Neural crest cell (in vitro differentiated cells): ENCODE measurements around the gene RTP5. TPM values are rescaled to one million over a fixed set of nuclear protein-coding genes. Genes with fewer than 3 reads are reported as not detected.

Source experiments
- DNase-seq: peaks from one replicate; pipeline ENCODE4 v3.0.0; 2021; ENCODE audit warnings: low read depth, mixed read lengths, low spot score
- H3K27ac Mint-ChIP-seq: one replicate; pipeline ENCODE4 v1.8.0; 2021; ENCODE audit warnings: mild to moderate bottlenecking, mixed read lengths; ENCODE audit not compliant: unreplicated experiment
- H3K27me3 Mint-ChIP-seq: 2 replicates; pipeline ENCODE4 v1.8.0; 2021; ENCODE audit warnings: low read depth, mild to moderate bottlenecking, mixed read lengths
- H3K36me3 Mint-ChIP-seq: 2 replicates; pipeline ENCODE4 v1.8.0; 2021; ENCODE audit warnings: low read depth, mild to moderate bottlenecking, mixed read lengths
- H3K4me1 Mint-ChIP-seq: 2 replicates; pipeline ENCODE4 v1.8.0; 2021; ENCODE audit warnings: mixed read lengths
- H3K4me3 Mint-ChIP-seq: one replicate; pipeline ENCODE4 v1.8.0; 2021; ENCODE audit warnings: mild to moderate bottlenecking, mixed read lengths
- H3K9me3 Mint-ChIP-seq: 2 replicates; pipeline ENCODE4 v1.8.0; 2021; ENCODE audit warnings: mixed read lengths
- total RNA-seq: library from RNA; stranded (reverse); gene quantifications from 2 replicates; pipeline ENCODE4 v1.2.1, GENCODE V29; 2021
- TF ChIP-seq, protein P1 (sequence below): fragments of 200-600 bp; sonication (generic); conservative IDR thresholded peaks from 2 replicates; pipeline ENCODE4 v1.5.0; 2021; ENCODE audit warnings: antibody characterized with exemption, mild to moderate bottlenecking

The RTP5 gene
- total RNA-seq, 1 donor from 2014 or later = not detected

DNA sequence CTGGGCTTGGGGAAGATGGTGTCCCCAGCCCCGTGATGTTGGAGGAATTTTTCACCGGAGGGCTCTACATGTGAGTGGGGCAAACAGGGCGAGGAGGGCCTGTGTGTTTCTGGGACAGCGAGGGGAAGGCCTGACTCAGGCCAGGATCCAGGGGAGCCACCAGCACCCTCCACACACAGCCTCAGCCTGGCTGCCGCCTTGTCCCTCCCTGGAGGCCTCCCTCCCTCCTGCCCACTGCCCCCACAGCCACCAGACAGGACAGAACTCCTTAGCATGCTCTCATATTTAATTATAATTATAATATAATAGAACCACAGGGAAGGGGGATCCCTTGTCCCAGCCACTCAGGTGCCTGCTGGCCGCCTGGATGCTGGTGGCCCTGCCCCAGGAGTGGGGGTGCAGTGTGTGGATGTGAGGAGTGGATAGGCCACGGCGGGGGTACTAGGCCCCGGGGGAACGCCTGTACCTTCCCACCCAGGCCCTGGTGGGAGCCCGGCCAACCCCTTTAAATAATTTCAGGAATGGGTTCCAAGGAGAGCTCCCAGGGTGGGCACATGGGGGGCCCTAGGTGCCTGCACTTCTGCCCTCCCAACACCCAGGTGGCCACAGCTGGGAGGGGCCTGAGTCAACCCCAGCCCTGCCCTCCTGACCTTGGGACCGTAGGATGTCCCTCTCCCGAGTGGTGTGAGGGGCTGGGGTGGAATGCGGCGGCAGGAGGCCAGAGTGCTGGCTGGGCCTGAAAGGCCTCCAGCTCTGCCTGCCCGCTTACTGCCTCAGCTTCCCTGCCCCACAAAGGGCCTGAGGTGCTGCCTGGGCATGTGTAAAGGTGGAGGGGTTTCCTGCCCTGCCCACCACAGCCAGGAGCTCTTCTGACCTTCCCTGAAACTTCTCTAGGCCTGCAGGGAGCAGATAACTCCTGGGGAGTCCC, 19.6 kb upstream of the RTP5 start:
- TF ChIP-seq, protein P1, sequence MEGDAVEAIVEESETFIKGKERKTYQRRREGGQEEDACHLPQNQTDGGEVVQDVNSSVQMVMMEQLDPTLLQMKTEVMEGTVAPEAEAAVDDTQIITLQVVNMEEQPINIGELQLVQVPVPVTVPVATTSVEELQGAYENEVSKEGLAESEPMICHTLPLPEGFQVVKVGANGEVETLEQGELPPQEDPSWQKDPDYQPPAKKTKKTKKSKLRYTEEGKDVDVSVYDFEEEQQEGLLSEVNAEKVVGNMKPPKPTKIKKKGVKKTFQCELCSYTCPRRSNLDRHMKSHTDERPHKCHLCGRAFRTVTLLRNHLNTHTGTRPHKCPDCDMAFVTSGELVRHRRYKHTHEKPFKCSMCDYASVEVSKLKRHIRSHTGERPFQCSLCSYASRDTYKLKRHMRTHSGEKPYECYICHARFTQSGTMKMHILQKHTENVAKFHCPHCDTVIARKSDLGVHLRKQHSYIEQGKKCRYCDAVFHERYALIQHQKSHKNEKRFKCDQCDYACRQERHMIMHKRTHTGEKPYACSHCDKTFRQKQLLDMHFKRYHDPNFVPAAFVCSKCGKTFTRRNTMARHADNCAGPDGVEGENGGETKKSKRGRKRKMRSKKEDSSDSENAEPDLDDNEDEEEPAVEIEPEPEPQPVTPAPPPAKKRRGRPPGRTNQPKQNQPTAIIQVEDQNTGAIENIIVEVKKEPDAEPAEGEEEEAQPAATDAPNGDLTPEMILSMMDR = no peak
- Mint-ChIP-seq H3K4me1 (peaks cover 14% of the 10 kb centered on the region), H3K27ac (no peak overlapping the region), H3K27me3 (peaks cover 14% of the 10 kb centered on the region), H3K4me3 (no peak overlapping the region), H3K36me3 (no peaks in the 10 kb centered on the region), H3K9me3 (no peaks in the 10 kb centered on the region)
- no peak for DNase-seq

DNA sequence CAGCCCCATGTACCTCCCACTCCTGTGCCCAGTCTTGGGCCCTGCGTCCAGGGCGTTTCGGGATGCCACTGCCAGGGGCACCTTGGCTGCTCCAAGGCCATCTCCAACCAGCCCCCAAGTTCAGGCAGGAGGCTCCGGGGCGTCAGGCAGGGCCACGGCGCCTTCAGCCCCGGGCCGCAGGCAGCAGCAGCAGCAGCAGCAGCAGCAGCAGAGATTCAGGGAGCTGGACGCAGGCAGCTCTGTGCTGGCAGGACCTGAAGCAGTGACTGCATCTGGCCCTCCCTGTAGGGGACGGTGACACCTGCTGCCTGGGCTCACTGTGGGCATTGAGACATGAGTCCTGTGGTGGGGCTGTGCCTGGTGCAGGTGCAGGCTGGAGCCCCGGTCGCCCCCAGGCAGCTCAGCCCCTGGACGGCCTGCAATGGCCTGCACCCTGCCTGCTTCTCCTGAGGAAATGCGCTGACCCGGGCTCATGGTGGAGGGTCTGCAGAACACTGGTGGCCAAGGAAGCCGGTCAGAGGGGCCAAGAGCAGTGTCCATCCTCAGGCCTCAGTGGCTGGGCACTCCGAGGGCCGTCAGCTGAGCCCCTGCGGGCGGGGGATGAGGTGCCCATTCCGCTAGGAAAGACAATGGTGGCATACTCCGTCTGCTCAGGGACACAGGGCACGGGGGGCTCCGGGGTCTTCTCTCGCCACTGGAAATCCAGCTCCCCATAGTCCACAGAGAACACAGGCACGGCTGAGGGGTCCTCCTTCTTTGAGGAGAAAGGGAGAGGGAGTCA, 18.8 kb upstream of the RTP5 start:
- Mint-ChIP-seq H3K4me1 (peaks cover 7% of the 10 kb centered on the region), H3K27ac (no peak overlapping the region), H3K4me3 (no peak overlapping the region), H3K27me3 (peaks cover 7% of the 10 kb centered on the region), H3K36me3 (no peaks in the 10 kb centered on the region), H3K9me3 (no peaks in the 10 kb centered on the region)
- TF ChIP-seq, protein P1 = no peak
- DNase-seq = no peak

DNA sequence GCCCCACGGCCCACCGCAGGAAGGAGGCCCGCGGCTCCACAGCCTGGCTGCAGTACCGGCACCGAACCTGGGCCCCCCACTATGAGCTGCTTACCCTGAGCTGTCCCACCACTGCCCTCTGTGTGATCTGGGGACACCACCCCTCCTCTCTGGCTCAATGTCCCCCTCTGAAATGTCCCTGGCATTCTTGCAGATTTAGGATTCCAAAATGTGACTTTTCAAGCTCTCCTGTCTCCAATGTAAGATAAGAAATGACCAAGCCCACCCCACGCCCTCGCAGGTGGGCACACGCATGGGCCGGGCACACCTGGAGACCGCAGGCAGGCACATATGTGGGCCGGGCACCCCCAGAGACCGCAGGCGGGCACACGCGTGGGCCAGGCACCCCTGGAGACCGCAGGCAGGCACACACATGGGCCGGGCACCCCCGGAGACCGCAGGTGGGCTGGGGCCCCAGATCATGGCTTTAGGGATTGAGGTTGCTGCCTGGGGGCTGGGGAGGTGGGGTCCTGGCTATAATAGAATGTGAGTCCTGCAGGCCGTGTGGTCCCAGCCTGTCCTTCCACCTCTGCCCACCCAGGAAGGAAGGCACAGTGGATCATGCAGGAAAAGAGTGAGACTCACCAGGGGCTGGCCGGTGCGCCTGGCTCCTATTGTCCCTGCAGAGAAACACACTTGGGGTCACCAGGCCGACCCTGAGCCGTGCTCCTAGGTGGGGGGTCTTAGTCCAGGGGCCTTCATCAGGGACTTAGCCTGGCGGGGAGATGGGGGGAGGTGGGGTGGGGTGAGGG, 18.0 kb upstream of the RTP5 start:
- Mint-ChIP-seq H3K27ac (no peak overlapping the region), H3K4me3 (no peak overlapping the region)
- no peak for DNase-seq

DNA sequence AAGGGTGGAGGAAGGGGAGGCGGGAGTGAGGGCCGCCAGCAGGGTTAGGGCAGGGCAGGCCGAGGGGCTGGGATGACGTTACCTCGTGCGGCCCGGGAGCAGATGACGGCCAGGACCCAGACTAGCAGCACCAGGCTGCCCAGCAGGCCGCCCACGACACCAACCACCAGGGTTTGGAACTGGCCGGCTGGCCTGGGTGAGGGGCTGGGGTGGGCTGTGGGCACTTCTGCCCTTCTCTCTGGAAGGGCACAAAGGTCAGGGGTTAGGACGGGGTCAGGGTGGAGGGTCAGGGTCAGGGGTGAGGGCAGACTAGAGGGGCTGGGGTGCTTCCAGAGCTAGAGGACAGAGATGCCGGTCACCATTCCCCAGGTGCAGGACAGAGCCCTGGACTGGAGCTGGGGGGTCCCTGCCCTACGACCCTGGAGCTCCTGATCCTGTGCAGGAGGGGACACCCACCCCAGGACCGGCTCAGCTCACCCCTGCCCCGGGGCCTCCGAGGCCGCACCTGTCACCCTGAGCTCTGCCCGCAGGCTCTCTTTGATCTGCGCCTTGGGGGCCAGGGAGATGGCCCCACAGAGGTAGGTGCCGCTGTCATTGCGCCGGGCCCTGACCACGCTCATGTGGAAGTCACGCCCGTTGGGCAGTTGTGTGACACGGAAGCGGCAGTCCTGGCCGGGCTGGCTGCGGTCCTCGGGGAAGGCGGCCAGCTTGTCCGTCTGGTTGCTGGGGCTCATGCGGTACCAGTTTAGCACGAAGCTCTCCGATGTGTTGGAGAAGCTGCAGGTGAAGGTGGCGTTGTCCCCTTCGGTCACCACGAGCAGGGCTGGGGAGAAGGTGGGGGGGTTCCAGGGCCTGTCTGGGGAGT, 17.2 kb upstream of the RTP5 start:
- DNase-seq = no peak
- no peaks in the 10 kb centered on the region for H3K9me3 Mint-ChIP-seq
- H3K27me3 Mint-ChIP-seq = no peaks in the 10 kb centered on the region
- H3K27ac Mint-ChIP-seq = no peak overlapping the region
- TF ChIP-seq, protein P1 = no peak
- H3K4me3 Mint-ChIP-seq = no peak overlapping the region
- H3K36me3 Mint-ChIP-seq = no peaks in the 10 kb centered on the region
- no peaks in the 10 kb centered on the region for H3K4me1 Mint-ChIP-seq

More for the DNA sequence above, 18.0 kb upstream of the RTP5 start:
- TF ChIP-seq, protein P1 = no peak
- Mint-ChIP-seq H3K4me1 (peaks cover 2% of the 10 kb centered on the region), H3K27me3 (peaks cover 2% of the 10 kb centered on the region), H3K36me3 (no peaks in the 10 kb centered on the region), H3K9me3 (no peaks in the 10 kb centered on the region)
